Keratinocyte (primary cell): ENCODE data around the gene EQTN. TPM values are rescaled to one million over a fixed set of nuclear protein-coding genes. Genes with fewer than 3 reads are reported as not detected.

Source experiments
- DNase-seq: peaks from one replicate; pipeline ENCODE4 v3.0.0-alpha.2; 2011; ENCODE audit warnings: low read depth, missing footprints, low spot score
- FAIRE-seq: peaks from 2 replicates; lab custom pipeline; 2011; peaks lifted over from hg19 to GRCh38; lab: Jason Lieb, UNC
- H2AFZ ChIP-seq: 2 replicates; pipeline ENCODE4 v1.6.0; 2012; ENCODE audit warnings: low read length, control low read depth, inconsistent platforms; ENCODE audit not compliant: control insufficient read depth
- H3K27ac ChIP-seq: 2 replicates; pipeline ENCODE4 v1.5.1; 2011; ENCODE audit warnings: low read length; ENCODE audit not compliant: control insufficient read depth, insufficient read depth
- H3K27me3 ChIP-seq: 3 replicates; pipeline ENCODE4 v1.6.0; 2011; ENCODE audit warnings: low read length; ENCODE audit not compliant: control insufficient read depth, insufficient read depth; ENCODE audit errors: extremely low read depth
- H3K36me3 ChIP-seq, 2 experiments: 2 replicates in 1 of 2; 3 replicates in 1 of 2; pipeline ENCODE4 v1.5.1; 2011; ENCODE audit warnings: low read length in 2 of 2, mild to moderate bottlenecking in 1 of 2; ENCODE audit not compliant: control insufficient read depth in 2 of 2, insufficient read depth in 2 of 2; ENCODE audit errors: extremely low read depth in 1 of 2
- H3K4me1 ChIP-seq: 3 replicates; pipeline ENCODE4 v1.5.1; 2011; ENCODE audit warnings: low read length; ENCODE audit not compliant: control insufficient read depth, insufficient read depth; ENCODE audit errors: extremely low read depth
- H3K4me2 ChIP-seq: 3 replicates; pipeline ENCODE4 v1.6.0; 2011; ENCODE audit warnings: low read depth, low read length; ENCODE audit not compliant: control insufficient read depth, insufficient read depth; ENCODE audit errors: extremely low read depth
- H3K4me3 ChIP-seq, 3 experiments: fragments of 200-600 bp in 1 of 3; sonication (generic) in 1 of 3; 2 replicates in 2 of 3; 3 replicates in 1 of 3; pipeline ENCODE4 v1.5.1; 2011 to 2016; ENCODE audit warnings: low read length in 3 of 3, mild to moderate bottlenecking in 3 of 3, control low read depth in 2 of 3, inconsistent platforms in 1 of 3, low read depth in 1 of 3, mixed read lengths in 1 of 3, mixed run types in 1 of 3, moderate library complexity in 1 of 3; ENCODE audit not compliant: control insufficient read depth in 2 of 3, insufficient read depth in 2 of 3; ENCODE audit errors: extremely low read depth in 1 of 3
- H3K79me2 ChIP-seq: 2 replicates; pipeline ENCODE4 v1.6.0; 2012; ENCODE audit warnings: low read length; ENCODE audit not compliant: control insufficient read depth, insufficient read depth
- H3K9ac ChIP-seq: 3 replicates; pipeline ENCODE4 v1.6.0; 2011; ENCODE audit warnings: low read length; ENCODE audit not compliant: control insufficient read depth, insufficient read depth; ENCODE audit errors: extremely low read depth
- H3K9me1 ChIP-seq: 3 replicates; pipeline ENCODE4 v1.6.0; 2011; ENCODE audit warnings: low read length; ENCODE audit not compliant: control insufficient read depth, insufficient read depth; ENCODE audit errors: extremely low read depth
- H3K9me3 ChIP-seq: 2 replicates; pipeline ENCODE4 v1.5.1; 2012; ENCODE audit warnings: low read depth, low read length; ENCODE audit not compliant: control insufficient read depth
- H4K20me1 ChIP-seq: 3 replicates; pipeline ENCODE4 v1.6.0; 2011; ENCODE audit warnings: low read length; ENCODE audit not compliant: control insufficient read depth, insufficient read depth; ENCODE audit errors: extremely low read depth
- EZH2 ChIP-seq: IDR thresholded peaks from one replicate; pipeline ENCODE4 v1.6.1; 2012; ENCODE audit warnings: inconsistent platforms, mild to moderate bottlenecking, low read length, moderate library complexity
- dilution Hi-C: fragments of 300-500 bp; cut with MboI; formaldehyde crosslinking; loops from one replicate; pipeline ENCODE4 v1.7.0; 2020; ENCODE audit warnings: low sequenced_read_pairs; ENCODE audit not compliant: extremely low pct_ligation_motif_present
- polyA plus RNA-seq, 5 experiments: library from polyadenylated mRNA; depleted of rRNA in 3 of 5; stranded (reverse) in 3 of 5; stranded (forward) in 1 of 5; unstranded in 1 of 5; fragments of >200 nt; gene quantifications; 1 replicate in 1 of 5; 2 replicates in 3 of 5; 3 replicates in 1 of 5; pipeline versions ENCODE4 v1.2.1 to v1.2.3, GENCODE V29; 2011 to 2012; ENCODE audit warnings: missing spikeins in 2 of 5, low read depth in 1 of 5, low replicate concordance in 1 of 5
- TF ChIP-seq, protein P1 (sequence below), 3 experiments: IDR thresholded peaks in 1 of 3; conservative IDR thresholded peaks in 1 of 3; optimal IDR thresholded peaks in 1 of 3; 2 replicates in 2 of 3; 3 replicates in 1 of 3; pipeline versions ENCODE3 to v1.5.1; 2011; ENCODE audit warnings: low read length in 3 of 3, mild to moderate bottlenecking in 3 of 3, moderate library complexity in 2 of 3, control low read depth in 1 of 3, inconsistent platforms in 1 of 3; ENCODE audit not compliant: insufficient read depth in 2 of 3; ENCODE audit errors: extremely low read depth in 1 of 3

Gene EQTN
- polyA plus RNA-seq, 1 donor (not counting 4 experiments of a cell fraction or from before 2014, with no cell fraction given), result 0.21 TPM

DNA sequence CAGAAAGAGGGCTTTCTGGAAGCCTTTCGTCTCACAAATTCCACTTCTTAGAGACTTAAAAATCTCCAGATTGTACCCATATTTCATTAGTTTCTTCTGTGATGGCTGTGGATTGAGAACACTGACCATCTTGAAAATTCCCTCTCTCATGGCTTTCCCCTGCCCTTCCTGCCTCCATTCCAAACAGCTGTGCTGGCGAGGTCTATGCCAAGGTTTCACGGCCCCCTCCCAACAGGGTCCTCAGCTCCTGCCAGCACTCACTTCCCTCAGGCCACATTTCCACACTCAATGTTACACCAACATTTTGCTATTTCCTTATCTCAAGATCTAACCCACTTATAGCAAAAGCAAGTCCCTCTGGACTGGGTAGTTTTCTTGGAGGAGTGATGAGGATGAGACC is 40.3 kb upstream of the EQTN start:
- Histone ChIP-seq H3K4me3 (no peak overlapping the region), H3K79me2 (peaks cover 5% of the 10 kb centered on the region), H3K4me1 (peaks cover 19% of the 10 kb centered on the region), H4K20me1 (no peaks in the 10 kb centered on the region), H3K27me3 (no peaks in the 10 kb centered on the region), H3K27ac (no peak overlapping the region), H2AFZ (no peak overlapping the region), H3K9me3 (no peaks in the 10 kb centered on the region), H3K9me1 (no peaks in the 10 kb centered on the region), H3K4me2 (no peak overlapping the region), H3K9ac (no peak overlapping the region), H3K36me3 (peaks cover 1 to 5% of the 10 kb centered on the region in 2 experiments)
- dilution Hi-C loops, result loop anchor here (25.0 kb wide), 1 partner anchor 200 kb away; the partner anchor contains the start of gene MOB3B
- TF ChIP-seq, protein P1, sequence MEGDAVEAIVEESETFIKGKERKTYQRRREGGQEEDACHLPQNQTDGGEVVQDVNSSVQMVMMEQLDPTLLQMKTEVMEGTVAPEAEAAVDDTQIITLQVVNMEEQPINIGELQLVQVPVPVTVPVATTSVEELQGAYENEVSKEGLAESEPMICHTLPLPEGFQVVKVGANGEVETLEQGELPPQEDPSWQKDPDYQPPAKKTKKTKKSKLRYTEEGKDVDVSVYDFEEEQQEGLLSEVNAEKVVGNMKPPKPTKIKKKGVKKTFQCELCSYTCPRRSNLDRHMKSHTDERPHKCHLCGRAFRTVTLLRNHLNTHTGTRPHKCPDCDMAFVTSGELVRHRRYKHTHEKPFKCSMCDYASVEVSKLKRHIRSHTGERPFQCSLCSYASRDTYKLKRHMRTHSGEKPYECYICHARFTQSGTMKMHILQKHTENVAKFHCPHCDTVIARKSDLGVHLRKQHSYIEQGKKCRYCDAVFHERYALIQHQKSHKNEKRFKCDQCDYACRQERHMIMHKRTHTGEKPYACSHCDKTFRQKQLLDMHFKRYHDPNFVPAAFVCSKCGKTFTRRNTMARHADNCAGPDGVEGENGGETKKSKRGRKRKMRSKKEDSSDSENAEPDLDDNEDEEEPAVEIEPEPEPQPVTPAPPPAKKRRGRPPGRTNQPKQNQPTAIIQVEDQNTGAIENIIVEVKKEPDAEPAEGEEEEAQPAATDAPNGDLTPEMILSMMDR (optimal IDR thresholded peaks at IDR 0.05 in 1 of 3, IDR thresholded peaks at IDR 0.05 in 1 of 3, conservative IDR thresholded peaks at IDR 0.05 in 1 of 3; ENCODE audit: extremely low read depth in 1 of 3, insufficient read depth in 2 of 3, low read length in 3 of 3), result no peak
- TF ChIP-seq EZH2, result no peak
- FAIRE-seq (no peak), DNase-seq (no peak)

DNA sequence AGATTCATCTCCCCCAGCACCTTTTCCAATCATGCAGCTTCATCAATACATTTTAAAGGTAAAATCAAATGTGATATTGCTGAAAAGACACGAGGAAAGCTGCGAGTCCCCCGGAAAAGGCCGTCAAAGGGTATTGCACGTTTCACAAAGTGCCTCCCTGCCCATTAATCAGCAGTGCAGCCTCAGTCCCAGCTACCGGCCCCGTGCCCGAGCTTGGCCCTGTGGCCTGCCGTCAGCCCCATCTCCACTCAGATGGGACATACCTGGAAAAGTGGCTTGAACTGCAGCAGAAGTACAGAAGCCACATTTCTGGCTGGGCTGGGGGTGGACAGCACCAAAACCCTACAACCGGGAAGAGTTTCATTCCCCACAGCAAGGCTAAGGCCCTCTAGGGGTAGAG is 39.9 kb upstream of the EQTN start:
- dilution Hi-C loops, result loop anchor here (25.0 kb wide), 1 partner anchor 200 kb away; the partner anchor contains the start of gene MOB3B
- Histone ChIP-seq H3K4me2 (no peak overlapping the region), H3K9me1 (no peaks in the 10 kb centered on the region), H4K20me1 (no peaks in the 10 kb centered on the region), H3K4me3 (no peak overlapping the region), H3K36me3 (peaks cover 3 to 5% of the 10 kb centered on the region in 2 experiments), H3K9ac (no peak overlapping the region), H3K27me3 (no peaks in the 10 kb centered on the region), H3K9me3 (no peaks in the 10 kb centered on the region), H3K27ac (no peak overlapping the region), H2AFZ (no peak overlapping the region), H3K79me2 (peaks cover 8% of the 10 kb centered on the region), H3K4me1 (peaks cover 19% of the 10 kb centered on the region)
- DNase-seq, result no peak
- FAIRE-seq, result no peak
- TF ChIP-seq EZH2, result no peak

DNA sequence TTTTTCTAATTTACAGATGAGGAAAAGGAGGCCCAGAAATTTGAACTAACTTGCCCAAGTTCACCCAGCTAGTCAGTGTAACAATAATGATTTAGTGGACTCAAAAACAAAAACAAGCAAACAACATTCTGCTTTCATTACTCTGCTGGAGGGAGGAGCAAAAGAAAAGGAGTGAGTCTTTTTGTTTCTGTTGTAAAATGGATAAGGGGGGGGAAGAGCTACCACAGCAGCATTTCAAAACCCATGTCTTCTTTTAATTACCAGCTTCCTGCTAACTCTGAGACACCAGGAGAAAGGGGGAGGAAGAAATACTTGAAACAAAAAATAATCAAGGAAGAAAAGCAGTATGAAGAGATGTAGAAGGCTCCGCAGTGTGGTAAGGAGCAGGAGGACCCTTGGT is 39.2 kb upstream of the EQTN start:
- H3K79me2 ChIP-seq, result peaks cover 6% of the 10 kb centered on the region
- no peaks in the 10 kb centered on the region for H3K9me3 ChIP-seq
- H3K9me1 ChIP-seq, result no peaks in the 10 kb centered on the region
- H4K20me1 ChIP-seq, result no peaks in the 10 kb centered on the region
- no peak for DNase-seq
- peaks cover 19% of the 10 kb centered on the region for H3K4me1 ChIP-seq
- H3K27ac ChIP-seq, result no peak overlapping the region
- no peak overlapping the region for H3K9ac ChIP-seq
- TF ChIP-seq, protein P1 (optimal IDR thresholded peaks at IDR 0.05 in 1 of 3, IDR thresholded peaks at IDR 0.05 in 1 of 3, conservative IDR thresholded peaks at IDR 0.05 in 1 of 3; ENCODE audit: extremely low read depth in 1 of 3, insufficient read depth in 2 of 3, low read length in 3 of 3), result no peak
- no peak for TF ChIP-seq EZH2
- dilution Hi-C loops, result loop anchor here (25.0 kb wide), 1 partner anchor 201 kb away; the partner anchor contains the start of gene MOB3B
- FAIRE-seq, result no peak
- H2AFZ ChIP-seq, result no peak overlapping the region
- H3K27me3 ChIP-seq, result no peaks in the 10 kb centered on the region
- no peak overlapping the region for H3K4me2 ChIP-seq
- no peak overlapping the region for H3K4me3 ChIP-seq
- peaks cover 3 to 5% of the 10 kb centered on the region in 2 experiments for H3K36me3 ChIP-seq
